Measurements from ENCODE around the gene USP14. TPM values are rescaled to one million over a fixed set of nuclear protein-coding genes. Genes with fewer than 3 reads are reported as not detected.
"Not testable (repeated sequence)": the region's sequence is repeated elsewhere in the genome, so short reads cannot be mapped to it uniquely, and the experiment has no call there.

Gene USP14
- total RNA-seq, 6 donors from 2014 or later = 11.5 to 41.2 (median 33.0) TPM

GRCh38 chr18:137327-137726 is 21.0 kb upstream of the USP14 start:
- H3K4me1 ChIP-seq = no peaks in the 10 kb centered on the region
- H3K27me3 ChIP-seq = no peaks in the 10 kb centered on the region
- TF ChIP-seq EP300 (IDR thresholded peaks at IDR 0.05) (no peak), POLR2A (IDR thresholded peaks at IDR 0.05) (no peak), POLR2AphosphoS5 (IDR thresholded peaks at IDR 0.05) (no peak), CTCF (IDR thresholded peaks at IDR 0.05) (no peak)
- H3K36me3 ChIP-seq = no peaks in the 10 kb centered on the region
- DNase-seq (no peak), ATAC-seq (ENCODE audit: low FRiP score in 2 of 2) (no peak)
- no peak overlapping the region for H3K4me3 ChIP-seq
- H3K27ac ChIP-seq = no peak overlapping the region
- WGBS, 2 donors = 82 to 86% methylated on average over 5 of the region's 5 CpGs
- no peaks in the 10 kb centered on the region for H3K9me3 ChIP-seq

- 81 to 83% methylated on average over 5 to 7 of the region's 7 CpGs for WGBS, 2 donors
- H3K4me3 ChIP-seq = no peak overlapping the region
- ATAC-seq (ENCODE audit: low FRiP score in 2 of 2) (no peak), DNase-seq (no peak)
- no peak overlapping the region for H3K27ac ChIP-seq
- no peaks in the 10 kb centered on the region for H3K4me1 ChIP-seq
- H3K36me3 ChIP-seq = no peaks in the 10 kb centered on the region
- no peak for TF ChIP-seq EP300 (IDR thresholded peaks at IDR 0.05)
- TF ChIP-seq POLR2A (IDR thresholded peaks at IDR 0.05) = no peak
- no peak for TF ChIP-seq POLR2AphosphoS5 (IDR thresholded peaks at IDR 0.05)
- TF ChIP-seq CTCF (IDR thresholded peaks at IDR 0.05) = no peak
- no peaks in the 10 kb centered on the region for H3K9me3 ChIP-seq
- no peaks in the 10 kb centered on the region for H3K27me3 ChIP-seq
Observed at GRCh38 chr18:140670-141266, 17.6 kb upstream of the USP14 start.

GRCh38 chr18:142624-143296 is 15.6 kb upstream of the USP14 start:
- not testable (repeated sequence) for H3K27me3 ChIP-seq; H3K36me3 ChIP-seq; H3K9me3 ChIP-seq; ATAC-seq (ENCODE audit: low FRiP score in 2 of 2); DNase-seq; H3K27ac ChIP-seq; H3K4me3 ChIP-seq; H3K4me1 ChIP-seq
- WGBS, 2 donors = 82 to 85% methylated on average over 7 of the region's 7 CpGs

GRCh38 chr18:148841-149240 is 9.5 kb upstream of the USP14 start:
- no peaks in the 10 kb centered on the region for H3K27me3 ChIP-seq
- no peak overlapping the region for H3K27ac ChIP-seq
- TF ChIP-seq POLR2A (IDR thresholded peaks at IDR 0.05) (no peak), EP300 (IDR thresholded peaks at IDR 0.05) (no peak), POLR2AphosphoS5 (IDR thresholded peaks at IDR 0.05) (no peak), CTCF (IDR thresholded peaks at IDR 0.05) (no peak)
- H3K4me3 ChIP-seq = no peak overlapping the region
- no peaks in the 10 kb centered on the region for H3K36me3 ChIP-seq
- WGBS, 2 donors = 68 to 83% methylated on average over 6 of the region's 6 CpGs
- no peaks in the 10 kb centered on the region for H3K9me3 ChIP-seq
- no peaks in the 10 kb centered on the region for H3K4me1 ChIP-seq
- DNase-seq (no peak), ATAC-seq (ENCODE audit: low FRiP score in 2 of 2) (no peak)

GRCh38 chr18:154151-154550 is 4.2 kb upstream of the USP14 start:
- 76 to 84% methylated on average over 7 of the region's 7 CpGs for WGBS, 2 donors
- Histone ChIP-seq H3K4me1 (peaks cover 0 to 3% (median 1%) of the 10 kb centered on the region in 4 donors), H3K9me3 (no peaks in the 10 kb centered on the region), H3K4me3 (no peak overlapping the region), H3K27me3 (no peaks in the 10 kb centered on the region), H3K36me3 (no peaks in the 10 kb centered on the region), H3K27ac (no peak overlapping the region)
- DNase-seq (no peak), ATAC-seq (ENCODE audit: low FRiP score in 2 of 2) (no peak)
- no peak for TF ChIP-seq EP300 (IDR thresholded peaks at IDR 0.05)
- no peak for TF ChIP-seq POLR2A (IDR thresholded peaks at IDR 0.05)
- no peak for TF ChIP-seq POLR2AphosphoS5 (IDR thresholded peaks at IDR 0.05)
- no peak for TF ChIP-seq CTCF (IDR thresholded peaks at IDR 0.05)

All from upper lobe of left lung (tissue), 6 donors.